KBM-7 (cell line): ENCODE results near the gene ATRNL1.
"Not testable (repeated sequence)": the region's sequence is repeated elsewhere in the genome, so short reads cannot be mapped to it uniquely, and the experiment has no call there.

Experiments
- DNase-seq: peaks from one replicate; pipeline ENCODE4 v3.0.0-alpha.2; 2015
- in situ Hi-C: fragments of 300-500 bp; cut with MboI; formaldehyde crosslinking; loops from 2 replicates; pipeline ENCODE4 v1.14.3; 2020; ENCODE audit warnings: low sequenced_read_pairs, low pct_unique_long_range_greater_than_20kb, mixed read lengths

Gene ATRNL1

DNA sequence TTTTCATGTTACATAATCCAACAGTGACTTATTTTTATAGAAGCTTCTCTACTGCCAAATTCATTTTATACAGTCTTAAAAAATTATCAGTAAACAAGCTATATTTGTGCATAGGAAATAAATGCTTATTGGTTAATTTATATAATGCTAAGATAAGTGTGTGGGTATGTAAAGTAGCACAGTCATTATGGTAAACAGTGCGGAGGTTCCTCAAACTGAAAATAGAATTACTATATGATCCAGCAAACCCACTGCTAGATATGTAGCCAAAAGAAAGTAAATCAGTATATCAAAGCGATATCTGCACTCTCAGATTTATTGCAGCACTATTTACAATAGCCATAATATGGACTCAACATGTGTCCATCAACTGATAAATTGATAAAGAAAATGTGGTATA, 71.1 kb downstream of the ATRNL1 start:
- in situ Hi-C loops: no loop called here
- DNase-seq: no peak

- DNase-seq: no peak
- in situ Hi-C loops: no loop called here
Measured at GRCh38 chr10:115167751-115168150, 74.6 kb downstream of the ATRNL1 start.

- DNase-seq: peak; percentile 32
- in situ Hi-C loops: no loop called here
Measured at GRCh38 chr10:115171392-115171960, 78.3 kb downstream of the ATRNL1 start.

DNA sequence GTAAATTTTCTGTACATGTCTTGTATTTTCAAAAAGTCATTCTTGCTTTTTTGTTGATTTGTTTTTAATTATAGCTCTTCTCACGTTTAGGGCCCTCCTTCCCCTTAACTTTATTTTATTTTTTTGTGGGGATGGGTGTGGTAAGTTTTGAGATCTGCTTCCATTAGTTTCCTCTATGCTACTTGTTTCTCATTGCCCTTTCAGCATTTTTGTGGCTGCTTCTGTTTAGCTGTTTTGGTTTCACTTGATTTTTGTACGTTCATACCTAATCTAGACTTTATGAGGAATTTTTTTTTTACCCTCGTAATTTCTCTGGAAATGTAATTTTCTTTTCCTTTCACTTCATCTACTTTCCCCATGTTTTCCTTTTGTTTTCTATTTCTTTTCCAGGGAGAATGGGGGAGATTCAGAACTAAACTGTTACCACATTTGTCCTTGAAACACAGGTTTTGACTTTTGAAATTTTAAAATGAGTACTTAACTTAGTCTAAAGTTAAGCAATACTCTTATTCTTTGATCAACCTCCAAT, 80.8 kb downstream of the ATRNL1 start:
- DNase-seq: no peak
- in situ Hi-C loops: no loop called here

DNA sequence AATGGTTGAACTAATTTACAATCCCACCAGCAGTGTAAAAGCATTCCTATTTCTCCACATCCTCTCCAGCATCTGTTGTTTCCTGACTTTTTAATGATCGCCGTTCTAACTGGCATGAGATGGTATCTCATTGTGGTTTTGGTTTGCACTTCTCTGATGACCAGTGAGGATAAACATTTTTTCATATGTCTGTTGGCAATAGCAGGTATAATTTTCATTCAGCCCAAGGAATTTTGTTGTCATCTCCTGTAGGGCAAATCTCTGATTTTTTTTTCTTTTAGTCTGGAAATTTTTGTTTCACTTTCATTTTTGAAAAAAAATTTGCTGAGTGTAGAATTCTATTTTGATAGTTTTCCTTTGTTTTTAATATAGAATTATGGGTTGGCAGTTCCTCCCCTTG, 114.1 kb downstream of the ATRNL1 start:
- DNase-seq, in situ Hi-C loops: not testable (repeated sequence)

- in situ Hi-C loops: no loop called here
- DNase-seq: no peak
Measured at GRCh38 chr10:115209133-115209532, 116.0 kb downstream of the ATRNL1 start.

GRCh38 chr10:115214829-115215228, 121.7 kb downstream of the ATRNL1 start:
- in situ Hi-C loops: no loop called here
- no peak for DNase-seq

DNA sequence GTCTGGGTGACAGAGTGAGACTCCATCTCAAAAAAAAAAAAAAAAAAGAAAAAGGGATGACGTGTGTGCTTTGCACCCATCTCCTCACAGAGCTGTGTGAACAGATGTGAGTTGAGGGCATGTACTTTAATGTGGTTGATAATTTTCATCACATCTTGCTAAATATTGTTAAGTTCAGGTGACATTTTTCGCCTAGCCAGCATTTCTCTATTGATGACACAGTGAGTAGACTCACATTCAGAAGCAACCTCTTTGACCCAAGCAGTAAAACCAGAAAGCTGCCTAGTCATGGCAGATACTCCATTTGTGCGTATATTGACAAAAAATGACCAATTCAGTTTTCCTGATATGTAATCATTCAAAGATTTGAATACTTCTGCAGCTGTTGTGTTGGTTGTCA, 126.0 kb downstream of the ATRNL1 start:
- no peak for DNase-seq

DNA sequence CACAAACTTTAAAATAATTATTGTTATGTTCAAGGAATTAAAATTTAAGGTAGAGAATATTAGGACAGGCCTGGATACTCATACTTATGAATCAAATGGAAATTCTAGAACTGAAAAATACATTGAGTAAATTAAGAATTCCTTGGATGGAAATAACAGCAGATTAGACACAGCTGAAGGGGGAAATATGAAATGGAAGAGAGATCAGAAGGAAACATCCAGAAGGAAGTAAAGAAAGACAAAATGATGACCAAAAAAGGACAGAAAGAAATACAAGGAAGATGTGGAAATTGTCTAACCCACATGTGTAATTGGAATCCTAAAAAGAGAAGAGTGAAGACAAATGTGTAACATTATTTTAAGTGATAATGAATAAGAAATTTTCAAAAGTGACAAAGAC, 128.9 kb downstream of the ATRNL1 start:
- in situ Hi-C loops: no loop called here
- no peak for DNase-seq

More for the DNA sequence above, 126.0 kb downstream of the ATRNL1 start:
- in situ Hi-C loops: no loop called here

DNA sequence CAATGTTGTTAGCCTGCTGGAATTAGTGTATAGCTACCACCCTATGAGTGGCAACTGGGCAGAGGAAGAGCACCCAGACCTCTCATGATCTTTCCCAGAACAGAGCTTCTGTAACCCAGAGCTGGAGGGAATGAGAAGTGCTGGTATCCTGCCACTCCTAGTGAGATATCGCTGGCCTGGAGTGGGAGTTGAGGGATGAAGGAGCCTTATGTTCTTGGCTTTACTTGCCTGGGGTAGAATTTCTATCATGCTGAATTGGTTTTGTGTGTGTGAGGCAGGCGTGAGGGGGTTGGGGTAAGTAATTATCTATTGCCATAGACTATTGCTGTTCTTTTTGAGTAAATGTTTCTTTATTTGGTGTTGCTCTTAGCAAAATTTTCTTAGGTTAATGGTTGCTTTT, 146.6 kb downstream of the ATRNL1 start:
- in situ Hi-C loops: no loop called here
- no peak for DNase-seq

DNA sequence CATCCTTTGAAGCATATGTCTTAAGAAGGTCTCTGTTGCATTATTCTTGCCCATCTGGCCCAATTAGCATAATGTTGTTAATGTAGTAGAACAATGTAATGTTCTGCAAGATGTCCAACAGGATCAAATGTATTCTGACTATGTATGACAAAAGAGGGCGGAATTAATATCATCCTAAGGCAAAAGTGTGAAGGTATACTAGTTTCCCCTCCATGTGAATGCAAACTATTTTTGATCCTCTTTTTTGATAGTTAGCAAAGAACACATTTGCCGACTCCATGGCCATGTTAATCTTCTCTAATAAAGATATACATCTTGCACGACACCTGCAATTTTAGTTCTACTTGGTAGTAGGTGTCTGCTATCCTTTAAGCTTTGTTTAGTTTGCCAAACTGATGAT, 157.6 kb downstream of the ATRNL1 start:
- in situ Hi-C loops: no loop called here

GRCh38 chr10:115253765-115254164, 160.6 kb downstream of the ATRNL1 start:
- DNase-seq, in situ Hi-C loops: not testable (repeated sequence)

More for the DNA sequence above, 157.6 kb downstream of the ATRNL1 start:
- DNase-seq: no peak

- DNase-seq: no peak
- in situ Hi-C loops: no loop called here
Measured at GRCh38 chr10:115272482-115272881, 179.3 kb downstream of the ATRNL1 start.

GRCh38 chr10:115278294-115278693, 185.1 kb downstream of the ATRNL1 start:
- DNase-seq: peak; percentile 1
- in situ Hi-C loops: no loop called here

- in situ Hi-C loops: no loop called here
- no peak for DNase-seq
Measured at GRCh38 chr10:115295213-115295805, 202.1 kb downstream of the ATRNL1 start.

- in situ Hi-C loops: no loop called here
Measured at GRCh38 chr10:115300080-115300479, 206.9 kb downstream of the ATRNL1 start.

DNA sequence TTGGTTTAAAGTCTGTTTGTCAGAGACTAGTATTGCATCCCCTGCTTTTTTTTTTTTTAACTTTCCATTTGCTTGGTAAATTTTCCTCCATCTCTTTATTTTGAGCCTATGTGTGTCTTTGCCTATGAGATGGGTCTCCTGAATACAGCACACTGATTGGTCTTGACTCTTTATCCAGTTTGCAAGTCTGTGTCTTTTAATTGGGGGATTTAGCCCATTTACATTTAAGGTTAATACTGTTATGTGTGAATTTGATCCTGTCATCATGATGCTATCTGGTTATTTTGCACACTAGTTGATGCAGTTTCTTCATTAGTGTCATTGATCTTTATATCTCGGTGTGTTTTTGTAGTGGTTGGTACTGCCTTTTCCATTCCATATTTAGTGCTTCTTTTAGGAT, 226.5 kb downstream of the ATRNL1 start:
- DNase-seq, in situ Hi-C loops: not testable (repeated sequence)

More at GRCh38 chr10:115300080-115300479, 206.9 kb downstream of the ATRNL1 start:
- DNase-seq: no peak

DNA sequence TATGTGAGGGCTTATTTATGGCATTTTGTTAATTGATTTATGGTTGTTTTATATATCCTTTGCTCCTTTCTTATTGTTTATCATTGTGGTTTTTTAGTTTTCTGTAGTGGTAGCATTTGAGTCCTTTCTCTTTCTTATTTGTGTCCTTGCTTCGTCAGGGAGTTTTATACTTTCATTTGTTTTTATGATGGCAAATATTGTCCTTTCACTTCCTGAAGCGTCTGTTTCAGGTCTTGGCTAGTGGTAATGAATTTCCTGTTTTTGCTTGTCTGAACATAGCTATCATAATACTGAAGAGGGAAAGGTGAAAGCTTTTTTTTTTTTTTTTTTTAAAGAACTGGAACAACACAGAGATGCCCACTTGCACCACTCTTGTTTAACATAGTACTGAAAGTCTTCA, 228.2 kb downstream of the ATRNL1 start:
- in situ Hi-C loops: no loop called here
- DNase-seq: no peak

DNA sequence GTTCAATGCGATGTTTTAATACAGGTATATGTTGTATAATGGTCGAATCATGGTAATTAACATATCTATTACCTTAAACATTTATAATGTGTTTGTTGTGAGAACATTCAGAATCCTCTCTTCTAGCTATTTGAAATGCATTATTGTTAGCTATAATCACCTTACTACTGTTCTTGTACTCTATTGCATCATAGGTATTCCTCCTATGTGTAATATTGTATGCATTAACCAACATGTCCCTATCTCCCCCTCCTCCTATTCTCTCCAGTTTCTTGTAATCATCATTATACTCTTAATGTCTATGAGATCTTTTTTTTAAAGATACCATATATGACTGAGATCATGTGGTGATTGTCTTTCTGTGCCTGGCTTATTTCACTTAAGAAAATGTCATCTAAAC, 235.2 kb downstream of the ATRNL1 start:
- in situ Hi-C loops: no loop called here
- DNase-seq: no peak

GRCh38 chr10:115335366-115335765, 242.2 kb downstream of the ATRNL1 start:
- DNase-seq: no peak
- in situ Hi-C loops: no loop called here
